ENCODE results near the gene CTXN3.

GRCh38 chr5:127619908-127620479 is 28.9 kb upstream of the CTXN3 start:
- TF ChIP-seq, protein P1, sequence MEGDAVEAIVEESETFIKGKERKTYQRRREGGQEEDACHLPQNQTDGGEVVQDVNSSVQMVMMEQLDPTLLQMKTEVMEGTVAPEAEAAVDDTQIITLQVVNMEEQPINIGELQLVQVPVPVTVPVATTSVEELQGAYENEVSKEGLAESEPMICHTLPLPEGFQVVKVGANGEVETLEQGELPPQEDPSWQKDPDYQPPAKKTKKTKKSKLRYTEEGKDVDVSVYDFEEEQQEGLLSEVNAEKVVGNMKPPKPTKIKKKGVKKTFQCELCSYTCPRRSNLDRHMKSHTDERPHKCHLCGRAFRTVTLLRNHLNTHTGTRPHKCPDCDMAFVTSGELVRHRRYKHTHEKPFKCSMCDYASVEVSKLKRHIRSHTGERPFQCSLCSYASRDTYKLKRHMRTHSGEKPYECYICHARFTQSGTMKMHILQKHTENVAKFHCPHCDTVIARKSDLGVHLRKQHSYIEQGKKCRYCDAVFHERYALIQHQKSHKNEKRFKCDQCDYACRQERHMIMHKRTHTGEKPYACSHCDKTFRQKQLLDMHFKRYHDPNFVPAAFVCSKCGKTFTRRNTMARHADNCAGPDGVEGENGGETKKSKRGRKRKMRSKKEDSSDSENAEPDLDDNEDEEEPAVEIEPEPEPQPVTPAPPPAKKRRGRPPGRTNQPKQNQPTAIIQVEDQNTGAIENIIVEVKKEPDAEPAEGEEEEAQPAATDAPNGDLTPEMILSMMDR (IDR thresholded peaks at IDR 0.05): no peak
- TF ChIP-seq EZH2 (IDR thresholded peaks at IDR 0.05) (no peak), EZH2phosphoT487 (IDR thresholded peaks at IDR 0.05) (no peak)

Data from neural progenitor cell (in vitro differentiated cells).